Measurements from ENCODE around the gene ALDH3B2. TPM values are rescaled to one million over a fixed set of nuclear protein-coding genes. Genes with fewer than 3 reads are reported as not detected.
A peak's percentile ranks its signal among the peaks of the same experiment; 100 is the strongest.

Gene ALDH3B2
- total RNA-seq, 1 experiment from 2014 or later = 0.13 TPM

DNA sequence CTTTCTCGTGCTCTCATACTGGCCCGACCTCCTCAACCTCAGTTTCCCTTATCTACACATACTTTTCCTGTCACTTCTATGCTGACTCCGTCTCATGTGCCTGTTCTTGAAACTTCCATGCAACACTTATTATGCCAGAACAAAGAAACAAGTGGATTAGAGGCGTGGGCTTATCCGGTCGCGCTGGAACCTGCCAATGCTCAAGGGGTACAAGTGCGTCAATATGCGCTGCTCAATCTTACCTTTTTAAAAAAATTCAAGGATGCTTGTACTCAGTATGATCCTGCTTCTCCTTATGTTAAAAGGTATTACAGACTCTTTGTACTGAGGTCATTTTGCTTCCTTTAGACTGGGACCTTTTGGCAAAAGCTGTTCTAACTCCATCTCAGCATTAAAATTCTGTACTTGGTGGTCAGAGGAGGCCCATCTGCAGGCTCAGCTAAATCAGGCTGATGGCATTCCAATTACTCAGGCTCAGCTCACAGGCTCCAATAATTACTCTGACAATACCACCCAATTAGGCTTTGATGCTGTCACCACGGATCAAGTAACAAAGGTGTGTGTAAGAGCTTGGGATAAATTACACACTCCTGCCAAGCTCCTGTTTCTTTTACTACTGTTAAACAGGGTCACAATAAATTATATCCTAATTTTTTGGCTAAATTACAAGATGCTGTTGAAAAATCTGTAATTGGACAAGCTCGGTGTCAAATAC is 26.3 kb upstream of the ALDH3B2 start (continued):
- TF ChIP-seq JAZF1 (CRISPR knock-in tag; IDR thresholded peaks at IDR 0.05) (no peak), OVOL2 (CRISPR knock-in tag; IDR thresholded peaks at IDR 0.05; ENCODE audit: borderline replicate concordance) (no peak), ZNF232 (CRISPR knock-in tag; IDR thresholded peaks at IDR 0.05) (no peak), GABPB1 (CRISPR knock-in tag; IDR thresholded peaks at IDR 0.05) (no peak), ZNF423 (CRISPR knock-in tag; IDR thresholded peaks at IDR 0.05) (no peak), RELA (CRISPR knock-in tag; IDR thresholded peaks at IDR 0.05; ENCODE audit: borderline replicate concordance) (no peak), ETV6 (CRISPR knock-in tag; IDR thresholded peaks at IDR 0.05) (no peak), NR3C1 (CRISPR knock-in tag; conservative IDR thresholded peaks at IDR 0.05; ENCODE audit: low read depth) (no peak), NFATC4 (CRISPR knock-in tag; IDR thresholded peaks at IDR 0.05) (no peak), SP1 (CRISPR knock-in tag; conservative IDR thresholded peaks at IDR 0.05) (no peak), ZNF121 (CRISPR knock-in tag; IDR thresholded peaks at IDR 0.05) (no peak)
- TF ChIP-seq, protein P1, sequence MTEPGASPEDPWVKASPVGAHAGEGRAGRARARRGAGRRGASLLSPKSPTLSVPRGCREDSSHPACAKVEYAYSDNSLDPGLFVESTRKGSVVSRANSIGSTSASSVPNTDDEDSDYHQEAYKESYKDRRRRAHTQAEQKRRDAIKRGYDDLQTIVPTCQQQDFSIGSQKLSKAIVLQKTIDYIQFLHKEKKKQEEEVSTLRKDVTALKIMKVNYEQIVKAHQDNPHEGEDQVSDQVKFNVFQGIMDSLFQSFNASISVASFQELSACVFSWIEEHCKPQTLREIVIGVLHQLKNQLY (CRISPR knock-in tag; IDR thresholded peaks at IDR 0.05) = no peak
- TF ChIP-seq, protein P2, sequence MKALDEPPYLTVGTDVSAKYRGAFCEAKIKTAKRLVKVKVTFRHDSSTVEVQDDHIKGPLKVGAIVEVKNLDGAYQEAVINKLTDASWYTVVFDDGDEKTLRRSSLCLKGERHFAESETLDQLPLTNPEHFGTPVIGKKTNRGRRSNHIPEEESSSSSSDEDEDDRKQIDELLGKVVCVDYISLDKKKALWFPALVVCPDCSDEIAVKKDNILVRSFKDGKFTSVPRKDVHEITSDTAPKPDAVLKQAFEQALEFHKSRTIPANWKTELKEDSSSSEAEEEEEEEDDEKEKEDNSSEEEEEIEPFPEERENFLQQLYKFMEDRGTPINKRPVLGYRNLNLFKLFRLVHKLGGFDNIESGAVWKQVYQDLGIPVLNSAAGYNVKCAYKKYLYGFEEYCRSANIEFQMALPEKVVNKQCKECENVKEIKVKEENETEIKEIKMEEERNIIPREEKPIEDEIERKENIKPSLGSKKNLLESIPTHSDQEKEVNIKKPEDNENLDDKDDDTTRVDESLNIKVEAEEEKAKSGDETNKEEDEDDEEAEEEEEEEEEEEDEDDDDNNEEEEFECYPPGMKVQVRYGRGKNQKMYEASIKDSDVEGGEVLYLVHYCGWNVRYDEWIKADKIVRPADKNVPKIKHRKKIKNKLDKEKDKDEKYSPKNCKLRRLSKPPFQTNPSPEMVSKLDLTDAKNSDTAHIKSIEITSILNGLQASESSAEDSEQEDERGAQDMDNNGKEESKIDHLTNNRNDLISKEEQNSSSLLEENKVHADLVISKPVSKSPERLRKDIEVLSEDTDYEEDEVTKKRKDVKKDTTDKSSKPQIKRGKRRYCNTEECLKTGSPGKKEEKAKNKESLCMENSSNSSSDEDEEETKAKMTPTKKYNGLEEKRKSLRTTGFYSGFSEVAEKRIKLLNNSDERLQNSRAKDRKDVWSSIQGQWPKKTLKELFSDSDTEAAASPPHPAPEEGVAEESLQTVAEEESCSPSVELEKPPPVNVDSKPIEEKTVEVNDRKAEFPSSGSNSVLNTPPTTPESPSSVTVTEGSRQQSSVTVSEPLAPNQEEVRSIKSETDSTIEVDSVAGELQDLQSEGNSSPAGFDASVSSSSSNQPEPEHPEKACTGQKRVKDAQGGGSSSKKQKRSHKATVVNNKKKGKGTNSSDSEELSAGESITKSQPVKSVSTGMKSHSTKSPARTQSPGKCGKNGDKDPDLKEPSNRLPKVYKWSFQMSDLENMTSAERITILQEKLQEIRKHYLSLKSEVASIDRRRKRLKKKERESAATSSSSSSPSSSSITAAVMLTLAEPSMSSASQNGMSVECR (CRISPR knock-in tag; IDR thresholded peaks at IDR 0.05; ENCODE audit: borderline replicate concordance) = no peak
- TF ChIP-seq, protein P3, sequence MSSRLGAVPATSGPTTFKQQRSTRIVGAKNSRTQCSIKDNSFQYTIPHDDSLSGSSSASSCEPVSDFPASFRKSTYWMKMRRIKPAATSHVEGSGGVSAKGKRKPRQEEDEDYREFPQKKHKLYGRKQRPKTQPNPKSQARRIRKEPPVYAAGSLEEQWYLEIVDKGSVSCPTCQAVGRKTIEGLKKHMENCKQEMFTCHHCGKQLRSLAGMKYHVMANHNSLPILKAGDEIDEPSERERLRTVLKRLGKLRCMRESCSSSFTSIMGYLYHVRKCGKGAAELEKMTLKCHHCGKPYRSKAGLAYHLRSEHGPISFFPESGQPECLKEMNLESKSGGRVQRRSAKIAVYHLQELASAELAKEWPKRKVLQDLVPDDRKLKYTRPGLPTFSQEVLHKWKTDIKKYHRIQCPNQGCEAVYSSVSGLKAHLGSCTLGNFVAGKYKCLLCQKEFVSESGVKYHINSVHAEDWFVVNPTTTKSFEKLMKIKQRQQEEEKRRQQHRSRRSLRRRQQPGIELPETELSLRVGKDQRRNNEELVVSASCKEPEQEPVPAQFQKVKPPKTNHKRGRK (CRISPR knock-in tag; IDR thresholded peaks at IDR 0.05; ENCODE audit: borderline replicate concordance) = no peak

DNA sequence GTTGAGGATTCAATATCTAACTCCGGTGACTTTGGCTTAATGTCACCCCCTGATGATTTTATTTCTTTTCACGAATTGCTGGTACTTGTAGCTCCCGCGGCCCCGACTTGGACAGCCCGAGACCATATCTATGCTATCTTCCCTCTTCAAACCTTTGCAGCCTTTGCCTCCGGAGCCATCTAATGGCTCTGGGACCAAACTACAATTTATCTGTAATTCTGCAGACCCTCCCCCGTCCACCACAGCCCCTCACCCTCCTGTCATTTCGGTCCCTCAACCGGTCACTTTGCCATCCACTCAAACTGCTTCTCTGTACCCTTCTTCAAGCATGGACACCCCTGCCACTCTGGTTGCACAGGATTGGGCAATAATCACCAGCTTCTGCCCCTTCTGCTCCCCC is 25.7 kb upstream of the ALDH3B2 start:
- Mint-ChIP-seq H3K27me3 (ENCODE audit: low read depth) (peaks cover 13% of the 10 kb centered on the region), H3K4me1 (peaks cover 19% of the 10 kb centered on the region), H3K4me3 (no peak overlapping the region), H3K9me3 (peaks cover 38% of the 10 kb centered on the region), H3K27ac (no peak overlapping the region), H3K36me3 (peaks cover 16% of the 10 kb centered on the region)
- ATAC-seq (0 out of 2 replicates have a peak, but pooled peaks have one; percentile 16), DNase-seq (ENCODE audit: low spot score) (peak; percentile 38)
- ChIA-PET CTCF (interaction anchor here (0.6 to 2.7 kb wide), 15 partner anchors 9 to 86 kb away, joined by 3 to 17 read pairs (median 4); partner anchors contain the start of genes ACY3 and NUDT8), POLR2A (no interaction called here)
- TF ChIP-seq CREB1 (CRISPR knock-in tag; IDR thresholded peaks at IDR 0.05) (no peak), ZNF317 (CRISPR knock-in tag; IDR thresholded peaks at IDR 0.05; ENCODE audit: borderline replicate concordance, low read depth) (no peak), ZNF396 (CRISPR knock-in tag; IDR thresholded peaks at IDR 0.05; ENCODE audit: borderline replicate concordance) (no peak), FOXK1 (CRISPR knock-in tag; IDR thresholded peaks at IDR 0.05) (no peak), GRHL2 (CRISPR knock-in tag; IDR thresholded peaks at IDR 0.05; ENCODE audit: insufficient replicate concordance, severe bottlenecking) (no peak)
- TF ChIP-seq, protein P3 (CRISPR knock-in tag; IDR thresholded peaks at IDR 0.05; ENCODE audit: borderline replicate concordance) = no peak
- TF ChIP-seq, protein P4, sequence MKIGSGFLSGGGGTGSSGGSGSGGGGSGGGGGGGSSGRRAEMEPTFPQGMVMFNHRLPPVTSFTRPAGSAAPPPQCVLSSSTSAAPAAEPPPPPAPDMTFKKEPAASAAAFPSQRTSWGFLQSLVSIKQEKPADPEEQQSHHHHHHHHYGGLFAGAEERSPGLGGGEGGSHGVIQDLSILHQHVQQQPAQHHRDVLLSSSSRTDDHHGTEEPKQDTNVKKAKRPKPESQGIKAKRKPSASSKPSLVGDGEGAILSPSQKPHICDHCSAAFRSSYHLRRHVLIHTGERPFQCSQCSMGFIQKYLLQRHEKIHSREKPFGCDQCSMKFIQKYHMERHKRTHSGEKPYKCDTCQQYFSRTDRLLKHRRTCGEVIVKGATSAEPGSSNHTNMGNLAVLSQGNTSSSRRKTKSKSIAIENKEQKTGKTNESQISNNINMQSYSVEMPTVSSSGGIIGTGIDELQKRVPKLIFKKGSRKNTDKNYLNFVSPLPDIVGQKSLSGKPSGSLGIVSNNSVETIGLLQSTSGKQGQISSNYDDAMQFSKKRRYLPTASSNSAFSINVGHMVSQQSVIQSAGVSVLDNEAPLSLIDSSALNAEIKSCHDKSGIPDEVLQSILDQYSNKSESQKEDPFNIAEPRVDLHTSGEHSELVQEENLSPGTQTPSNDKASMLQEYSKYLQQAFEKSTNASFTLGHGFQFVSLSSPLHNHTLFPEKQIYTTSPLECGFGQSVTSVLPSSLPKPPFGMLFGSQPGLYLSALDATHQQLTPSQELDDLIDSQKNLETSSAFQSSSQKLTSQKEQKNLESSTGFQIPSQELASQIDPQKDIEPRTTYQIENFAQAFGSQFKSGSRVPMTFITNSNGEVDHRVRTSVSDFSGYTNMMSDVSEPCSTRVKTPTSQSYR (CRISPR knock-in tag; IDR thresholded peaks at IDR 0.05) = no peak
- TF ChIP-seq, protein P5, sequence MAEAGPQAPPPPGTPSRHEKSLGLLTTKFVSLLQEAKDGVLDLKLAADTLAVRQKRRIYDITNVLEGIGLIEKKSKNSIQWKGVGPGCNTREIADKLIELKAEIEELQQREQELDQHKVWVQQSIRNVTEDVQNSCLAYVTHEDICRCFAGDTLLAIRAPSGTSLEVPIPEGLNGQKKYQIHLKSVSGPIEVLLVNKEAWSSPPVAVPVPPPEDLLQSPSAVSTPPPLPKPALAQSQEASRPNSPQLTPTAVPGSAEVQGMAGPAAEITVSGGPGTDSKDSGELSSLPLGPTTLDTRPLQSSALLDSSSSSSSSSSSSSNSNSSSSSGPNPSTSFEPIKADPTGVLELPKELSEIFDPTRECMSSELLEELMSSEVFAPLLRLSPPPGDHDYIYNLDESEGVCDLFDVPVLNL (CRISPR knock-in tag; IDR thresholded peaks at IDR 0.05; ENCODE audit: borderline replicate concordance, low read depth) = no peak
- TF ChIP-seq, protein P6, sequence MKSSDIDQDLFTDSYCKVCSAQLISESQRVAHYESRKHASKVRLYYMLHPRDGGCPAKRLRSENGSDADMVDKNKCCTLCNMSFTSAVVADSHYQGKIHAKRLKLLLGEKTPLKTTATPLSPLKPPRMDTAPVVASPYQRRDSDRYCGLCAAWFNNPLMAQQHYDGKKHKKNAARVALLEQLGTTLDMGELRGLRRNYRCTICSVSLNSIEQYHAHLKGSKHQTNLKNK (CRISPR knock-in tag; IDR thresholded peaks at IDR 0.05) = no peak
- TF ChIP-seq, protein P7, sequence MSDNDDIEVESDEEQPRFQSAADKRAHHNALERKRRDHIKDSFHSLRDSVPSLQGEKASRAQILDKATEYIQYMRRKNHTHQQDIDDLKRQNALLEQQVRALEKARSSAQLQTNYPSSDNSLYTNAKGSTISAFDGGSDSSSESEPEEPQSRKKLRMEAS (CRISPR knock-in tag; IDR thresholded peaks at IDR 0.05) = no peak
